Kidney epithelial cell (primary cell): Measurements from ENCODE around the gene KIF25. TPM values are rescaled to one million over a fixed set of nuclear protein-coding genes. Genes with fewer than 3 reads are reported as not detected.

Experiments used
- DNase-seq: peaks from one replicate; pipeline ENCODE4 v3.0.0-alpha.2; 2010; ENCODE audit warnings: low read depth
- H3K27me3 ChIP-seq: 2 replicates; pipeline ENCODE4 v1.6.0; 2011; ENCODE audit warnings: low read length; ENCODE audit not compliant: control insufficient read depth, insufficient read depth
- H3K36me3 ChIP-seq: 2 replicates; pipeline ENCODE4 v1.5.1; 2011; ENCODE audit warnings: low read length; ENCODE audit not compliant: control insufficient read depth, insufficient read depth
- H3K4me3 ChIP-seq: 2 replicates; pipeline ENCODE4 v1.5.1; 2011; ENCODE audit warnings: low read depth, mild to moderate bottlenecking, control low read depth, low read length
- CTCF ChIP-seq: IDR thresholded peaks from 2 replicates; pipeline ENCODE4 v1.5.1; 2011; ENCODE audit warnings: mild to moderate bottlenecking, moderate library complexity, low read length, control low read depth, inconsistent platforms; ENCODE audit not compliant: insufficient read depth, poor library complexity, severe bottlenecking
- total RNA-seq: library from RNA; depleted of rRNA; stranded (reverse); fragments of >200 nt; gene quantifications from 2 replicates; pipeline ENCODE4 v1.2.3, GENCODE V29; 2015

KIF25 gene
- total RNA-seq, 1 donor from 2014 or later, result not detected

- Histone ChIP-seq H3K4me3 (no peak overlapping the region), H3K27me3 (no peaks in the 10 kb centered on the region), H3K36me3 (no peaks in the 10 kb centered on the region)
- TF ChIP-seq CTCF, result no peak
- no peak for DNase-seq
These were observed 9.3 kb upstream of the KIF25 start for GRCh38 chr6:167988154-167988495.

GRCh38 chr6:167988945-167989841, 8.3 kb upstream of the KIF25 start:
- TF ChIP-seq CTCF, result no peak
- Histone ChIP-seq H3K4me3 (no peak overlapping the region), H3K27me3 (no peaks in the 10 kb centered on the region), H3K36me3 (no peaks in the 10 kb centered on the region)
- DNase-seq, result no peak

- no peak for TF ChIP-seq CTCF
- H3K4me3 ChIP-seq, result no peak overlapping the region
- DNase-seq, result no peak
- H3K36me3 ChIP-seq, result no peaks in the 10 kb centered on the region
- no peaks in the 10 kb centered on the region for H3K27me3 ChIP-seq
These were observed 7.2 kb upstream of the KIF25 start for GRCh38 chr6:167990016-167990945.

GRCh38 chr6:167993169-167993568, 4.3 kb upstream of the KIF25 start:
- no peak for DNase-seq
- peaks cover 4% of the 10 kb centered on the region for H3K27me3 ChIP-seq
- H3K4me3 ChIP-seq, result no peak overlapping the region
- H3K36me3 ChIP-seq, result no peaks in the 10 kb centered on the region
- no peak for TF ChIP-seq CTCF

- DNase-seq, result no peak
These were observed 3.6 kb upstream of the KIF25 start for GRCh38 chr6:167993831-167994230.

More at GRCh38 chr6:167993831-167994230, 3.6 kb upstream of the KIF25 start:
- no peaks in the 10 kb centered on the region for H3K36me3 ChIP-seq
- H3K4me3 ChIP-seq, result no peak overlapping the region
- peaks cover 4% of the 10 kb centered on the region for H3K27me3 ChIP-seq
- no peak for TF ChIP-seq CTCF
